Measurements from ENCODE around the gene FAM184B. TPM values are rescaled to one million over a fixed set of nuclear protein-coding genes. Genes with fewer than 3 reads are reported as not detected.

Gene FAM184B
- total RNA-seq, 6 experiments from 2014 or later: not detected

GRCh38 chr4:17797808-17798207, 16.4 kb upstream of the FAM184B start:
- intact Hi-C loops (cut with DNase I): no loop called here
- no peaks in the 10 kb centered on the region for H3K27me3 ChIP-seq
- H3K9me3 ChIP-seq: no peaks in the 10 kb centered on the region
- TF ChIP-seq CTCF (IDR thresholded peaks at IDR 0.05) (no peak), POLR2A (IDR thresholded peaks at IDR 0.05) (no peak)
- peaks cover 0 to 9% (median 0%) of the 10 kb centered on the region in 4 donors for H3K36me3 ChIP-seq
- no peak overlapping the region for H3K27ac ChIP-seq
- DNase-seq (no peak), ATAC-seq (no peak)
- 100% methylated on average over 1 of the region's 1 CpG for WGBS (ENCODE audit: insufficient coverage, low coverage, low lambda C conversion rate, missing lambda C conversion rate)
- no peaks in the 10 kb centered on the region for H3K4me1 ChIP-seq
- no peak overlapping the region for H3K4me3 ChIP-seq

GRCh38 chr4:17794730-17795129, 13.3 kb upstream of the FAM184B start:
- Histone ChIP-seq H3K27me3 (no peaks in the 10 kb centered on the region), H3K27ac (no peak overlapping the region), H3K4me3 (no peak overlapping the region), H3K4me1 (no peaks in the 10 kb centered on the region), H3K36me3 (peaks cover 0 to 4% (median 0%) of the 10 kb centered on the region in 4 donors), H3K9me3 (no peaks in the 10 kb centered on the region)
- WGBS (ENCODE audit: insufficient coverage, low coverage, low lambda C conversion rate, missing lambda C conversion rate): 73% methylated on average over 1 of the region's 1 CpG
- no peak for ATAC-seq
- no peak for DNase-seq
- TF ChIP-seq CTCF (IDR thresholded peaks at IDR 0.05): no peak
- intact Hi-C loops (cut with DNase I): no loop called here

- intact Hi-C loops (cut with DNase I): no loop called here
- peaks cover 0 to 2% (median 0%) of the 10 kb centered on the region in 4 donors for H3K36me3 ChIP-seq
- DNase-seq (no peak), ATAC-seq (no peak)
- H3K27ac ChIP-seq: no peak overlapping the region
- TF ChIP-seq POLR2A (IDR thresholded peaks at IDR 0.05) (no peak), CTCF (IDR thresholded peaks at IDR 0.05) (no peak)
- H3K4me1 ChIP-seq: no peaks in the 10 kb centered on the region
- H3K4me3 ChIP-seq: no peak overlapping the region
- H3K9me3 ChIP-seq: no peaks in the 10 kb centered on the region
- no peaks in the 10 kb centered on the region for H3K27me3 ChIP-seq
Observed at GRCh38 chr4:17788956-17789355, 7.5 kb upstream of the FAM184B start.

- Histone ChIP-seq H3K9me3 (no peaks in the 10 kb centered on the region), H3K4me1 (no peaks in the 10 kb centered on the region), H3K4me3 (no peak overlapping the region), H3K27me3 (no peaks in the 10 kb centered on the region), H3K27ac (no peak overlapping the region), H3K36me3 (no peaks in the 10 kb centered on the region)
- 80% methylated on average over 5 of the region's 5 CpGs for WGBS (ENCODE audit: insufficient coverage, low coverage, low lambda C conversion rate, missing lambda C conversion rate)
- intact Hi-C loops (cut with DNase I): no loop called here
- ATAC-seq (no peak), DNase-seq (no peak)
- no peak for TF ChIP-seq CTCF (IDR thresholded peaks at IDR 0.05)
- no peak for TF ChIP-seq POLR2A (IDR thresholded peaks at IDR 0.05)
Observed at GRCh38 chr4:17787315-17787714, 5.9 kb upstream of the FAM184B start.

GRCh38 chr4:17786567-17786966, 5.1 kb upstream of the FAM184B start:
- TF ChIP-seq CTCF (IDR thresholded peaks at IDR 0.05): no peak
- TF ChIP-seq POLR2A (IDR thresholded peaks at IDR 0.05): no peak
- no peak for ATAC-seq
- no peak overlapping the region for H3K4me3 ChIP-seq
- H3K27ac ChIP-seq: no peak overlapping the region
- no peaks in the 10 kb centered on the region for H3K36me3 ChIP-seq
- H3K4me1 ChIP-seq: peaks cover 0 to 4% (median 0%) of the 10 kb centered on the region in 4 donors
- 54% methylated on average over 4 of the region's 5 CpGs for WGBS (ENCODE audit: insufficient coverage, low coverage, low lambda C conversion rate, missing lambda C conversion rate)
- H3K27me3 ChIP-seq: no peaks in the 10 kb centered on the region
- DNase-seq: no peak
- intact Hi-C loops (cut with DNase I): no loop called here
- no peaks in the 10 kb centered on the region for H3K9me3 ChIP-seq
